CD14-positive monocyte (primary cell): Measurements from ENCODE around the gene CGA. TPM values are rescaled to one million over a fixed set of nuclear protein-coding genes. Genes with fewer than 3 reads are reported as not detected.

Experiments
- DNase-seq, 3 donors: peaks; one replicate each; pipeline ENCODE4 v3.0.0-alpha.2; 2011 to 2022
- H2AFZ ChIP-seq: 2 replicates; pipeline ENCODE4 v1.6.0; 2012; ENCODE audit warnings: mild to moderate bottlenecking, low read depth, low read length, inconsistent platforms; ENCODE audit not compliant: insufficient read depth, poor library complexity, severe bottlenecking
- H3K27ac ChIP-seq, 2 donors: 1 replicate in 1 of 2; 2 replicates in 1 of 2; pipeline ENCODE4 v1.5.1; 2012 to 2013; ENCODE audit warnings: low read length in 2 of 2, control low read depth in 1 of 2, inconsistent platforms in 1 of 2, low read depth in 1 of 2, mild to moderate bottlenecking in 1 of 2
- H3K27me3 ChIP-seq, 2 donors: one replicate each; pipeline versions ENCODE4 v1.6.0 to v1.6.1; 2011 to 2013; ENCODE audit warnings: low read length in 2 of 2; ENCODE audit not compliant: control insufficient read depth in 2 of 2, insufficient read depth in 2 of 2
- H3K36me3 ChIP-seq, 2 donors: replicated peaks in 1 of 2; 1 replicate in 1 of 2; 2 replicates in 1 of 2; pipeline versions ENCODE4 v1.5.1 to v1.6.1; 2012 to 2013; ENCODE audit warnings: low read length in 2 of 2, control low read depth in 1 of 2, inconsistent platforms in 1 of 2, mild to moderate bottlenecking in 1 of 2; ENCODE audit not compliant: insufficient read depth in 2 of 2, control insufficient read depth in 1 of 2
- H3K4me1 ChIP-seq, 2 donors: 1 replicate in 1 of 2; 2 replicates in 1 of 2; pipeline versions ENCODE4 v1.5.1 to v1.6.1; 2012 to 2013; ENCODE audit warnings: low read length in 2 of 2, control low read depth in 1 of 2, inconsistent platforms in 1 of 2, mild to moderate bottlenecking in 1 of 2, moderate library complexity in 1 of 2; ENCODE audit not compliant: insufficient read depth in 2 of 2, control insufficient read depth in 1 of 2
- H3K4me2 ChIP-seq: replicated peaks from 2 replicates; pipeline ENCODE3; 2012; ENCODE audit warnings: low read length, moderate library complexity, mild to moderate bottlenecking; ENCODE audit not compliant: poor library complexity, severe bottlenecking; ENCODE audit errors: extremely low read depth
- H3K4me3 ChIP-seq, 3 experiments: fragments of 200-600 bp in 1 of 3; sonication (generic) in 1 of 3; replicated peaks in 1 of 3; 1 replicate in 2 of 3; 2 replicates in 1 of 3; pipeline ENCODE4 v1.5.1; 2011 to 2013; ENCODE audit warnings: low read length in 3 of 3, mild to moderate bottlenecking in 3 of 3, control low read depth in 2 of 3, low read depth in 2 of 3, inconsistent platforms in 1 of 3, moderate library complexity in 1 of 3
- H3K79me2 ChIP-seq: 2 replicates; pipeline ENCODE4 v1.6.0; 2012; ENCODE audit warnings: mild to moderate bottlenecking, control low read depth, inconsistent platforms, low read length, moderate library complexity; ENCODE audit not compliant: insufficient read depth
- H3K9ac ChIP-seq: 2 replicates; pipeline ENCODE4 v1.6.0; 2017; ENCODE audit warnings: low read length, mild to moderate bottlenecking; ENCODE audit not compliant: insufficient read depth, poor library complexity, severe bottlenecking
- H3K9me3 ChIP-seq, 2 donors: replicated peaks in 1 of 2; 1 replicate in 1 of 2; 2 replicates in 1 of 2; pipeline versions ENCODE4 v1.5.1 to v1.6.1; 2012 to 2013; ENCODE audit warnings: low read length in 2 of 2, control low read depth in 1 of 2; ENCODE audit not compliant: control insufficient read depth in 1 of 2, insufficient read depth in 1 of 2
- H4K20me1 ChIP-seq: 2 replicates; pipeline ENCODE4 v1.6.0; 2012; ENCODE audit warnings: mild to moderate bottlenecking, low read length, control low read depth, moderate library complexity; ENCODE audit not compliant: insufficient read depth
- H3K27ac Mint-ChIP-seq, 7 donors: one replicate each; pipeline ENCODE4 v1.8.0; 2020; ENCODE audit warnings: mild to moderate bottlenecking in 7 of 7, mixed read lengths in 7 of 7, moderate library complexity in 6 of 7, inconsistent platforms in 2 of 7
- H3K27me3 Mint-ChIP-seq, 3 donors: one replicate each; pipeline ENCODE4 v1.8.0; 2021 to 2022; ENCODE audit warnings: low read depth in 3 of 3, mild to moderate bottlenecking in 3 of 3, mixed read lengths in 3 of 3, moderate library complexity in 3 of 3, inconsistent platforms in 1 of 3
- H3K36me3 Mint-ChIP-seq, 2 donors: one replicate each; pipeline ENCODE4 v1.8.0; 2020; ENCODE audit warnings: mixed read lengths in 2 of 2, inconsistent platforms in 1 of 2, mild to moderate bottlenecking in 1 of 2
- H3K4me1 Mint-ChIP-seq: one replicate; pipeline ENCODE4 v1.8.0; 2020; ENCODE audit warnings: mild to moderate bottlenecking, mixed read lengths
- H3K4me3 Mint-ChIP-seq, 2 donors: one replicate each; pipeline ENCODE4 v1.8.0; 2020; ENCODE audit warnings: mild to moderate bottlenecking in 2 of 2, mixed read lengths in 2 of 2, moderate library complexity in 1 of 2
- H3K9me3 Mint-ChIP-seq, 7 donors: one replicate each; pipeline ENCODE4 v1.8.0; 2020 to 2022; ENCODE audit warnings: mixed read lengths in 7 of 7, mild to moderate bottlenecking in 6 of 7, moderate library complexity in 6 of 7, inconsistent platforms in 2 of 7
- whole genome bisulfite sequencing: methylation state at CpG from one replicate; pipeline ENCODE4 v1.1.5; 2013; ENCODE audit warnings: missing lambda C conversion rate; ENCODE audit not compliant: insufficient coverage; 5-methylcytosine and 5-hydroxymethylcytosine counted together
- intact Hi-C, 2 donors: fragments of 100-400 bp; cut with micrococcal nuclease; formaldehyde crosslinking; loops; one replicate each; pipeline versions ENCODE4 v1.15.0 to v1.15.1; 2023
- polyA plus RNA-seq, 3 donors: library from polyadenylated mRNA; depleted of rRNA in 1 of 3; unstranded in 2 of 3; stranded (reverse) in 1 of 3; fragments of 300-500 nt in 2 of 3; fragments of >200 nt in 1 of 3; fragmentation: Illumina TruSeq in 2 of 3; gene quantifications; 1 replicate in 2 of 3; 2 replicates in 1 of 3; pipeline ENCODE4 v1.2.3, GENCODE V29; 2012 to 2021
- TF ChIP-seq, protein P1 (sequence below): fragments of 200-600 bp; IDR thresholded peaks from one replicate; pipeline ENCODE4 v1.8.0; 2022; ENCODE audit warnings: antibody characterized with exemption, mild to moderate bottlenecking

The CGA gene
- polyA plus RNA-seq, 3 donors: not detected

DNA sequence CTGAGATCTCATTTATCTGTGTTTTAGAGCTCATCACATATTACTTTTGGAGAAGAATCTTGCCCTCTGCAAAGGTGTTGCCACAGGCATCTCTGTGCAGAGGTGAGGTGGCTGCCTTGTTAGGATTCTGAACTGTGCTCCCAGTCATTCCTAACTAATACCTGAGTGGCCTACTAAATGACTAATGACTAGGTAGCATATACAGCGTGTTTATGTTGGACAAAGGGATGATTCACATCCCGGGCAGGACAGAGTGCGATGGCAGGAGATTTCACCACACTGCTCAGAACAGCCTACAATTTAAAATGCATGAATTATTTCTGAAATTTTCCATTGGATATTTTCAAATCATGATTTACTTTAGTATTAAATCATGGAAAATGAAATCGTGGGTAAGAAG lies 23.1 kb upstream of the CGA start:
- TF ChIP-seq, protein P1, sequence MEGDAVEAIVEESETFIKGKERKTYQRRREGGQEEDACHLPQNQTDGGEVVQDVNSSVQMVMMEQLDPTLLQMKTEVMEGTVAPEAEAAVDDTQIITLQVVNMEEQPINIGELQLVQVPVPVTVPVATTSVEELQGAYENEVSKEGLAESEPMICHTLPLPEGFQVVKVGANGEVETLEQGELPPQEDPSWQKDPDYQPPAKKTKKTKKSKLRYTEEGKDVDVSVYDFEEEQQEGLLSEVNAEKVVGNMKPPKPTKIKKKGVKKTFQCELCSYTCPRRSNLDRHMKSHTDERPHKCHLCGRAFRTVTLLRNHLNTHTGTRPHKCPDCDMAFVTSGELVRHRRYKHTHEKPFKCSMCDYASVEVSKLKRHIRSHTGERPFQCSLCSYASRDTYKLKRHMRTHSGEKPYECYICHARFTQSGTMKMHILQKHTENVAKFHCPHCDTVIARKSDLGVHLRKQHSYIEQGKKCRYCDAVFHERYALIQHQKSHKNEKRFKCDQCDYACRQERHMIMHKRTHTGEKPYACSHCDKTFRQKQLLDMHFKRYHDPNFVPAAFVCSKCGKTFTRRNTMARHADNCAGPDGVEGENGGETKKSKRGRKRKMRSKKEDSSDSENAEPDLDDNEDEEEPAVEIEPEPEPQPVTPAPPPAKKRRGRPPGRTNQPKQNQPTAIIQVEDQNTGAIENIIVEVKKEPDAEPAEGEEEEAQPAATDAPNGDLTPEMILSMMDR: no peak
- peaks cover 0 to 8% of the 10 kb centered on the region in 2 donors for H3K4me1 ChIP-seq
- Mint-ChIP-seq H3K4me1 (peaks cover 12% of the 10 kb centered on the region), H3K4me3 (no peak overlapping the region), H3K27ac (no peak overlapping the region), H3K27me3 (peaks cover 5 to 10% (median 9%) of the 10 kb centered on the region in 3 donors), H3K36me3 (peaks cover 0 to 4% of the 10 kb centered on the region in 2 donors), H3K9me3 (peaks cover 5 to 17% (median 10%) of the 10 kb centered on the region in 7 donors)
- no peaks in the 10 kb centered on the region for H3K36me3 ChIP-seq
- H3K27me3 ChIP-seq: peaks cover 0 to 11% of the 10 kb centered on the region in 2 donors
- H3K9ac ChIP-seq: no peak overlapping the region
- H3K27ac ChIP-seq: no peak overlapping the region
- H4K20me1 ChIP-seq: no peaks in the 10 kb centered on the region
- H2AFZ ChIP-seq: no peak overlapping the region
- no peak for DNase-seq
- peaks cover 8 to 9% of the 10 kb centered on the region in 2 donors for H3K9me3 ChIP-seq
- no peak overlapping the region for H3K4me3 ChIP-seq
- H3K4me2 ChIP-seq: no peak overlapping the region
- intact Hi-C loops: no loop called here
- H3K79me2 ChIP-seq: no peaks in the 10 kb centered on the region
- no CpG with 5 or more reads among the region's 4 CpGs for WGBS

DNA sequence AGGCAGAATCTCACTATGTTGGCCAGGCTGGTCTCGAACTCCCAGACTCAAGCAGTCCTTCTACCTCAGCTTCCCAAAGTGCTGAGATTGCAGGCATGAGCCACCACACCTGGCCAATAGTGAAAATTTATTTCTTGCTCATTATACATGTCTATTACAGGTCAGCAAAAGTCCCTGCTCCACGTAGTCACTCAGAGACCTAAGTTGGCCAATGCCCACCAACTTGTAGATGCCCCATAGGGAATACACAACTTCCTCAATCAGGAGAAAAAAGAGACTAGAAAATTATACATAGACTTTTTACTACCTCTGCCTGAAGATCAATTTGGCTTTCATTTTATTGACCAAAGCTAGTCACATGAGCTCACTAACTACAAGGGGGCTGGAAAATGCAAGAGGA lies 22.0 kb upstream of the CGA start:
- Histone ChIP-seq H3K4me1 (peaks cover 0 to 8% of the 10 kb centered on the region in 2 donors), H3K4me2 (no peak overlapping the region), H4K20me1 (no peaks in the 10 kb centered on the region), H3K27me3 (peaks cover 0 to 3% of the 10 kb centered on the region in 2 donors), H3K36me3 (no peaks in the 10 kb centered on the region), H3K9ac (no peak overlapping the region), H2AFZ (no peak overlapping the region), H3K27ac (no peak overlapping the region), H3K79me2 (no peaks in the 10 kb centered on the region), H3K9me3 (peaks cover 1 to 4% of the 10 kb centered on the region in 2 donors), H3K4me3 (no peak overlapping the region)
- no peaks in the 10 kb centered on the region for H3K36me3 Mint-ChIP-seq
- 90% methylated on average over 2 of the region's 2 CpGs for WGBS
- no peak overlapping the region for H3K4me3 Mint-ChIP-seq
- peaks cover 3 to 5% (median 4%) of the 10 kb centered on the region in 3 donors for H3K27me3 Mint-ChIP-seq
- H3K9me3 Mint-ChIP-seq: peaks cover under 1 to 8% (median 3%) of the 10 kb centered on the region in 7 donors
- TF ChIP-seq, protein P1: no peak
- H3K27ac Mint-ChIP-seq: no peak overlapping the region
- peaks cover 10% of the 10 kb centered on the region for H3K4me1 Mint-ChIP-seq
- DNase-seq: no peak
- intact Hi-C loops: no loop called here
